DOHH2 (cell line): ENCODE results near the gene SIPA1L3.

Experiments
- H3F3A ChIP-seq: fragments of 200-600 bp; sonication (generic), shearing (Covaris generic); 2 replicates; pipeline ENCODE4 v1.6.0; 2016; ENCODE audit warnings: antibody characterized with exemption, mild to moderate bottlenecking; ENCODE audit not compliant: control insufficient read depth, insufficient read depth
- H3K27ac ChIP-seq: fragments of 200-600 bp; sonication (generic); 2 replicates; pipeline ENCODE4 v1.5.1; 2014; ENCODE audit warnings: low read depth, mild to moderate bottlenecking, low read length, moderate library complexity
- H3K27me3 ChIP-seq: fragments of 200-600 bp; sonication (generic); 2 replicates; pipeline ENCODE4 v1.6.1; 2014; ENCODE audit warnings: mild to moderate bottlenecking, low read length, mixed read lengths; ENCODE audit not compliant: control insufficient read depth
- H3K36me3 ChIP-seq: fragments of 200-600 bp; sonication (generic); 2 replicates; pipeline ENCODE4 v1.6.1; 2014; ENCODE audit warnings: mild to moderate bottlenecking, low read length, moderate library complexity, mixed read lengths; ENCODE audit not compliant: control insufficient read depth
- H3K4me1 ChIP-seq: fragments of 200-600 bp; sonication (generic); 2 replicates; pipeline ENCODE4 v1.6.1; 2014; ENCODE audit warnings: mild to moderate bottlenecking, low read length, mixed read lengths; ENCODE audit not compliant: control insufficient read depth
- H3K4me2 ChIP-seq: fragments of 200-600 bp; sonication (generic); 2 replicates; pipeline ENCODE4 v1.6.0; 2014; ENCODE audit warnings: mild to moderate bottlenecking, low read length, moderate library complexity
- H3K4me3 ChIP-seq: fragments of 200-600 bp; sonication (generic); 2 replicates; pipeline ENCODE4 v1.5.1; 2014; ENCODE audit warnings: mild to moderate bottlenecking, low read length, mixed read lengths
- H3K79me2 ChIP-seq: fragments of 200-600 bp; sonication (generic); 2 replicates; pipeline ENCODE4 v1.6.1; 2014; ENCODE audit warnings: mild to moderate bottlenecking, low read length, mixed read lengths; ENCODE audit not compliant: control insufficient read depth
- H3K9me2 ChIP-seq: fragments of 200-600 bp; sonication (generic); replicated peaks from 2 replicates; pipeline ENCODE4 v1.6.1; 2014; ENCODE audit warnings: mild to moderate bottlenecking, low read length, mixed read lengths; ENCODE audit not compliant: control insufficient read depth
- H3K9me3 ChIP-seq: fragments of 200-600 bp; sonication (generic); 2 replicates; pipeline ENCODE4 v1.6.1; 2014; ENCODE audit warnings: antibody characterized with exemption, low read length, mixed read lengths; ENCODE audit not compliant: control insufficient read depth, insufficient read depth
- H4K20me1 ChIP-seq: fragments of 200-600 bp; sonication (generic); 2 replicates; pipeline ENCODE4 v1.6.0; 2014; ENCODE audit warnings: low read depth, mild to moderate bottlenecking, antibody characterized with exemption, low read length, moderate library complexity; ENCODE audit not compliant: control insufficient read depth, insufficient read depth
- EZH2phosphoT487 ChIP-seq: fragments of 200-600 bp; sonication (generic); IDR thresholded peaks from 2 replicates; pipeline ENCODE4 v1.6.1; 2017; ENCODE audit warnings: borderline replicate concordance, mild to moderate bottlenecking, antibody characterized with exemption, low read length, moderate library complexity, mixed read lengths
- TF ChIP-seq, protein P1 (sequence below): fragments of 200-600 bp; sonication (generic); IDR thresholded peaks from one replicate; pipeline ENCODE4 v1.5.1; 2014; ENCODE audit warnings: antibody characterized with exemption, mild to moderate bottlenecking, low read depth, low read length; ENCODE audit not compliant: poor library complexity, severe bottlenecking

SIPA1L3 gene

DNA sequence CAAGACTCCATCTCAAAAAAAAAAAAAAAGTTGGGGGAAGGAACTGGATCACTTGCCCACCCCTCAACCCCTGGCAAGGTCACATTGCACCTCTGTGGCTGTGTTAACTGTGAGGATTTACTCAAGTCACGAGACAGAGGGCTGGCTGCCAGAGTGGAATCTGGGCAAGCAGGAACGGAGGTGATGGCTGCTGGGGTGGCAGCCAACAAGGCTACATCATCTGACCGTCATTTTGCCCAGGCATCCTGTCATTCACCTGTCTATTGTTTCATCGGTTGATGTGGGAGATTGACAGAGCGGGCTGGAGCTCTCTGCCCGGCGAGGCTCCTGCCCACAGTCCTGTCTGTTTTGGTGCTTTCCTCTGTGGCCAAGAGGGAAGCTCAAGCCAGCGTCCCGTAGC is 241.3 kb downstream of the SIPA1L3 start:
- no peak overlapping the region for H3K4me2 ChIP-seq
- H3K4me1 ChIP-seq: no peaks in the 10 kb centered on the region
- no peaks in the 10 kb centered on the region for H3K79me2 ChIP-seq
- H3K9me3 ChIP-seq: no peaks in the 10 kb centered on the region
- peaks cover 32% of the 10 kb centered on the region for H3K36me3 ChIP-seq
- H3K4me3 ChIP-seq: no peak overlapping the region
- no peaks in the 10 kb centered on the region for H3K9me2 ChIP-seq
- H3F3A ChIP-seq: no peaks in the 10 kb centered on the region
- no peak for TF ChIP-seq EZH2phosphoT487
- TF ChIP-seq, protein P1, sequence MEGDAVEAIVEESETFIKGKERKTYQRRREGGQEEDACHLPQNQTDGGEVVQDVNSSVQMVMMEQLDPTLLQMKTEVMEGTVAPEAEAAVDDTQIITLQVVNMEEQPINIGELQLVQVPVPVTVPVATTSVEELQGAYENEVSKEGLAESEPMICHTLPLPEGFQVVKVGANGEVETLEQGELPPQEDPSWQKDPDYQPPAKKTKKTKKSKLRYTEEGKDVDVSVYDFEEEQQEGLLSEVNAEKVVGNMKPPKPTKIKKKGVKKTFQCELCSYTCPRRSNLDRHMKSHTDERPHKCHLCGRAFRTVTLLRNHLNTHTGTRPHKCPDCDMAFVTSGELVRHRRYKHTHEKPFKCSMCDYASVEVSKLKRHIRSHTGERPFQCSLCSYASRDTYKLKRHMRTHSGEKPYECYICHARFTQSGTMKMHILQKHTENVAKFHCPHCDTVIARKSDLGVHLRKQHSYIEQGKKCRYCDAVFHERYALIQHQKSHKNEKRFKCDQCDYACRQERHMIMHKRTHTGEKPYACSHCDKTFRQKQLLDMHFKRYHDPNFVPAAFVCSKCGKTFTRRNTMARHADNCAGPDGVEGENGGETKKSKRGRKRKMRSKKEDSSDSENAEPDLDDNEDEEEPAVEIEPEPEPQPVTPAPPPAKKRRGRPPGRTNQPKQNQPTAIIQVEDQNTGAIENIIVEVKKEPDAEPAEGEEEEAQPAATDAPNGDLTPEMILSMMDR: no peak
- no peaks in the 10 kb centered on the region for H4K20me1 ChIP-seq
- H3K27ac ChIP-seq: no peak overlapping the region
- H3K27me3 ChIP-seq: no peaks in the 10 kb centered on the region

GRCh38 chr19:38149661-38150061 is 242.7 kb downstream of the SIPA1L3 start:
- Histone ChIP-seq H3K4me2 (no peak overlapping the region), H3K27ac (no peak overlapping the region), H3K79me2 (no peaks in the 10 kb centered on the region), H3K9me2 (no peaks in the 10 kb centered on the region), H3K27me3 (no peaks in the 10 kb centered on the region), H3K9me3 (no peaks in the 10 kb centered on the region), H3K4me3 (no peak overlapping the region), H4K20me1 (no peaks in the 10 kb centered on the region), H3F3A (no peaks in the 10 kb centered on the region), H3K36me3 (peaks cover 26% of the 10 kb centered on the region), H3K4me1 (no peaks in the 10 kb centered on the region)
- TF ChIP-seq, protein P1: no peak

- no peaks in the 10 kb centered on the region for H3K9me3 ChIP-seq
- no peak overlapping the region for H3K4me2 ChIP-seq
- TF ChIP-seq, protein P1: no peak
- TF ChIP-seq EZH2phosphoT487: no peak
Measured at GRCh38 chr19:38151242-38151641, 244.2 kb downstream of the SIPA1L3 start.

More at GRCh38 chr19:38151242-38151641, 244.2 kb downstream of the SIPA1L3 start:
- H3K9me2 ChIP-seq: no peaks in the 10 kb centered on the region
- H4K20me1 ChIP-seq: no peaks in the 10 kb centered on the region
- H3K36me3 ChIP-seq: peaks cover 22% of the 10 kb centered on the region; the same call in 1 of the 2 replicates
- no peaks in the 10 kb centered on the region for H3K27me3 ChIP-seq
- no peak overlapping the region for H3K4me3 ChIP-seq
- no peaks in the 10 kb centered on the region for H3K4me1 ChIP-seq
- H3K27ac ChIP-seq: no peak overlapping the region
- no peaks in the 10 kb centered on the region for H3K79me2 ChIP-seq
- no peaks in the 10 kb centered on the region for H3F3A ChIP-seq
